Testis (tissue), 3 donors: ENCODE measurements around the gene MIPEP. TPM values are rescaled to one million over a fixed set of nuclear protein-coding genes. Genes with fewer than 3 reads are reported as not detected.

Experiments
- DNase-seq: peaks from one replicate; pipeline ENCODE4 v3.0.0-alpha.2; 2019
- H3K27ac ChIP-seq, 2 donors: fragments of 200-600 bp; sonication (generic); one replicate each; pipeline ENCODE4 v1.5.1; 2019
- H3K27me3 ChIP-seq: fragments of 200-600 bp; sonication (generic); one replicate; pipeline ENCODE4 v1.5.1; 2019
- H3K36me3 ChIP-seq: fragments of 200-600 bp; sonication (generic); one replicate; pipeline ENCODE4 v1.5.1; 2017; ENCODE audit warnings: low read depth; ENCODE audit errors: missing control alignments
- H3K4me1 ChIP-seq: fragments of 200-600 bp; sonication (generic); one replicate; pipeline ENCODE4 v1.5.1; 2019
- H3K4me3 ChIP-seq, 2 donors: fragments of 200-600 bp; sonication (generic); one replicate each; pipeline ENCODE4 v1.5.1; 2017 to 2019
- H3K9me3 ChIP-seq: fragments of 200-600 bp; sonication (generic); one replicate; pipeline ENCODE4 v1.5.1; 2017
- POLR2A ChIP-seq: fragments of 450-650 bp; IDR thresholded peaks from one replicate; pipeline ENCODE4 v1.6.1; 2017; ENCODE audit warnings: antibody characterized with exemption, mild to moderate bottlenecking, moderate library complexity
- WGBS, 2 donors: methylation state at CpG; one replicate each; pipeline ENCODE4 v1.1.5; 2018; 5-methylcytosine and 5-hydroxymethylcytosine counted together
- intact Hi-C: fragments of 100-400 bp; cut with DNase I; formaldehyde crosslinking; loops from one replicate; pipeline ENCODE4 v1.15.1; 2023; ENCODE audit warnings: low total_unique reads
- polyA plus RNA-seq: library from polyadenylated mRNA; stranded (reverse); fragments of 350-450 nt; fragmentation: Illumina TruSeq; extraction: RNeasy Lipid Tissue Mini Kit (QIAGEN cat#74804); gene quantifications from one replicate; pipeline ENCODE4 v1.2.3, GENCODE V29; 2014; ENCODE audit warnings: low read depth, low replicate concordance; ENCODE audit not compliant: insufficient read depth
- total RNA-seq, 2 donors: library from RNA; depleted of rRNA; stranded (reverse); fragments of >200 nt; gene quantifications; one replicate each; pipeline ENCODE4 v1.2.3, GENCODE V29; 2016
- TF ChIP-seq, protein P1 (sequence below), 3 experiments: fragments of 450-650 bp in 2 of 3; fragments of 200-600 bp in 1 of 3; sonication (generic) in 1 of 3; IDR thresholded peaks; one replicate each; pipeline ENCODE4 v1.5.1; 2016 to 2019; ENCODE audit warnings: antibody characterized with exemption in 3 of 3, mild to moderate bottlenecking in 2 of 3, moderate library complexity in 1 of 3

The MIPEP gene
- total and polyA plus RNA-seq, 3 donors from 2014 or later, result 25.7 to 29.4 (median 27.6) TPM

DNA sequence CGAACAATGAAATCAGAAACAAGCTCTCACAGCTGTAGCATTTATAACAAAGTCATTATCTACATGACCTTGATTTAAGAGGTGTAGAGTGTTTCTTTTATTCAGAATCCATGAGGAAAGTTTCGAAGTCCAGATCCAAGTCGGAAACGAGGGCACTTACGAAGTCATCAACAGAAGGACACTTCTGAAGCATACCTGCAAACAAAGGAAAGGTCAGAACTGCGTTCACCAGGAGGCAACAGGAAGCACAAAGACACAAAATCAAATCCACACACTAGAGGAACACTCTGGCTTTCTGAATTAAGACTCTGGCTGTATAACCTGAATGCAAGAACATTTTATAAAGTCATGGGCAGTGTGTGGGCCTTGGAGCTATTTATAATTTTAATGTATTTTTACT is 158.9 kb downstream of the MIPEP start:
- WGBS, 2 donors, result 67 to 77% methylated on average over 6 of the region's 6 CpGs
- TF ChIP-seq, protein P1, sequence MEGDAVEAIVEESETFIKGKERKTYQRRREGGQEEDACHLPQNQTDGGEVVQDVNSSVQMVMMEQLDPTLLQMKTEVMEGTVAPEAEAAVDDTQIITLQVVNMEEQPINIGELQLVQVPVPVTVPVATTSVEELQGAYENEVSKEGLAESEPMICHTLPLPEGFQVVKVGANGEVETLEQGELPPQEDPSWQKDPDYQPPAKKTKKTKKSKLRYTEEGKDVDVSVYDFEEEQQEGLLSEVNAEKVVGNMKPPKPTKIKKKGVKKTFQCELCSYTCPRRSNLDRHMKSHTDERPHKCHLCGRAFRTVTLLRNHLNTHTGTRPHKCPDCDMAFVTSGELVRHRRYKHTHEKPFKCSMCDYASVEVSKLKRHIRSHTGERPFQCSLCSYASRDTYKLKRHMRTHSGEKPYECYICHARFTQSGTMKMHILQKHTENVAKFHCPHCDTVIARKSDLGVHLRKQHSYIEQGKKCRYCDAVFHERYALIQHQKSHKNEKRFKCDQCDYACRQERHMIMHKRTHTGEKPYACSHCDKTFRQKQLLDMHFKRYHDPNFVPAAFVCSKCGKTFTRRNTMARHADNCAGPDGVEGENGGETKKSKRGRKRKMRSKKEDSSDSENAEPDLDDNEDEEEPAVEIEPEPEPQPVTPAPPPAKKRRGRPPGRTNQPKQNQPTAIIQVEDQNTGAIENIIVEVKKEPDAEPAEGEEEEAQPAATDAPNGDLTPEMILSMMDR (IDR thresholded peaks at IDR 0.05), result no peak
- TF ChIP-seq POLR2A, result no peak
- no peaks in the 10 kb centered on the region for H3K27me3 ChIP-seq
- H3K27ac ChIP-seq, result no peak overlapping the region
- H3K9me3 ChIP-seq, result no peaks in the 10 kb centered on the region
- no peak overlapping the region for H3K4me3 ChIP-seq
- H3K36me3 ChIP-seq, result no peaks in the 10 kb centered on the region
- DNase-seq, result no peak
- H3K4me1 ChIP-seq, result no peaks in the 10 kb centered on the region
- intact Hi-C loops, result no loop called here

DNA sequence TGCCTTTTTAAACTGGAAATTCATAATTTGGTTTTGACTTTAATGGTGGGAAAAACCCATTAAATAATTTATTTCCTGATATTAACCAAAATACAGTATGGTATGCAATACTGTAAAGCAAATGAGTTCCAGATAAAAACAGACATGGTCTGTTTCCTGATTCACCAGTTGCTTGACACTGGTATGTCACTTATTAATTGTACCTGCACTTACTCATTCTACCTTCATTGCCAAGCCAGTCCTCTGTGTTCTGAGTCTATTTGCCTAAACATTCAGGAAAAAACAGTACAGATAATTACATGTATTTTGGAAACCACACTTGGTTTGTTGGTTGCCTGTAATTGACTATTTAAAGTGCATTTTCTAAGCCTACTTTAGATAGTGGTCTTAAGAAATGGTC is 159.7 kb downstream of the MIPEP start:
- H3K4me1 ChIP-seq, result no peaks in the 10 kb centered on the region
- no peaks in the 10 kb centered on the region for H3K9me3 ChIP-seq
- no peaks in the 10 kb centered on the region for H3K36me3 ChIP-seq
- no peak for TF ChIP-seq POLR2A
- TF ChIP-seq, protein P1 (IDR thresholded peaks at IDR 0.05), result no peak
- no peak overlapping the region for H3K4me3 ChIP-seq
- H3K27ac ChIP-seq, result no peak overlapping the region
- intact Hi-C loops, result no loop called here
- H3K27me3 ChIP-seq, result no peaks in the 10 kb centered on the region
- no peak for DNase-seq

DNA sequence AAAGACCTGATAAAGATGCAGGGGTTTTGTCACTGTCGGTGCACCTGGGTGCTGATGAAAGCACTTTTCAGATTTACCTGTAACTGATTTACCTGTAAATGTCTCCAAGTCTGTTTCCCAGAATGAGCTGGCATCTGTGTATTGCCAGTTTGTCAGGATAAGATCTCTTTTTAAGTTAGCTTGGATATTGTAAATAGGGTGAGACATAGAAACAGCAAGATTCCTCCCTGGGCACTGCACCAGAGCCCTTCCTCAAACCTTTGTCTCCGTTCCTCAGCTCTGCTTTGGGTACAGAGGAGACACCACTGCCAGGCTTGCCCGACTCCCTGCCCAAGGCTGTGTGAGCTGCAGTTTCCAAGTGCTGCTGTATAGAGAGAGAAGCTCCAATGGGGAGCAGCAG is 160.4 kb downstream of the MIPEP start:
- TF ChIP-seq POLR2A, result no peak
- TF ChIP-seq, protein P1 (IDR thresholded peaks at IDR 0.05), result no peak
- no peak overlapping the region for H3K27ac ChIP-seq
- intact Hi-C loops, result no loop called here

DNA sequence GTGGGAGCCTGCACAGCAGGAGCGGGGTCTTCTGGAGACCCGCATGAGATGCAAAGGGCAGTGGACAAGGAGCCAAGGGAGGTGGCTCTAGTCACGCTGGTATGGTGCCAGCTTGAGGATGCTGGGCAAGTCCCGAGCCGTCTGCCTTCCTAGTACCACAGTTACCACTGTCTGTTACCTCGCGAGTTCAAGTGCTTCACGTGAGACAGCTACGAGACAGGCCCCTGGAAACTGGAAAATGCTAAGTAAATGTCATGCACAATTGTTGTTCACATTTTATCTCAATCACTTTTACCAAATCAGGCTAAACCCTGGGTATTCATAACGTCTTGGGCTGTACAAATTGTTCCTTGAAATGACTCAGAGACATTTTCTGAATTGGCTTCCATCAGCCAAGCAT is 163.3 kb downstream of the MIPEP start:
- Histone ChIP-seq H3K27me3 (no peaks in the 10 kb centered on the region), H3K4me3 (no peak overlapping the region), H3K4me1 (peaks cover 3% of the 10 kb centered on the region), H3K27ac (peak overlapping the region in 1 of 2 donors; percentile 42), H3K36me3 (no peaks in the 10 kb centered on the region), H3K9me3 (no peaks in the 10 kb centered on the region)
- WGBS, 2 donors, result 56 to 72% methylated on average over 8 to 10 of the region's 10 CpGs
- TF ChIP-seq, protein P1 (IDR thresholded peaks at IDR 0.05), result no peak
- no peak for TF ChIP-seq POLR2A
- no peak for DNase-seq
- intact Hi-C loops, result no loop called here

More for the DNA sequence above, 160.4 kb downstream of the MIPEP start:
- Histone ChIP-seq H3K4me3 (no peak overlapping the region), H3K27me3 (no peaks in the 10 kb centered on the region), H3K4me1 (no peaks in the 10 kb centered on the region), H3K9me3 (no peaks in the 10 kb centered on the region), H3K36me3 (no peaks in the 10 kb centered on the region)
- no peak for DNase-seq
- WGBS, 2 donors, result 97 to 100% methylated on average over 2 to 3 of the region's 3 CpGs

DNA sequence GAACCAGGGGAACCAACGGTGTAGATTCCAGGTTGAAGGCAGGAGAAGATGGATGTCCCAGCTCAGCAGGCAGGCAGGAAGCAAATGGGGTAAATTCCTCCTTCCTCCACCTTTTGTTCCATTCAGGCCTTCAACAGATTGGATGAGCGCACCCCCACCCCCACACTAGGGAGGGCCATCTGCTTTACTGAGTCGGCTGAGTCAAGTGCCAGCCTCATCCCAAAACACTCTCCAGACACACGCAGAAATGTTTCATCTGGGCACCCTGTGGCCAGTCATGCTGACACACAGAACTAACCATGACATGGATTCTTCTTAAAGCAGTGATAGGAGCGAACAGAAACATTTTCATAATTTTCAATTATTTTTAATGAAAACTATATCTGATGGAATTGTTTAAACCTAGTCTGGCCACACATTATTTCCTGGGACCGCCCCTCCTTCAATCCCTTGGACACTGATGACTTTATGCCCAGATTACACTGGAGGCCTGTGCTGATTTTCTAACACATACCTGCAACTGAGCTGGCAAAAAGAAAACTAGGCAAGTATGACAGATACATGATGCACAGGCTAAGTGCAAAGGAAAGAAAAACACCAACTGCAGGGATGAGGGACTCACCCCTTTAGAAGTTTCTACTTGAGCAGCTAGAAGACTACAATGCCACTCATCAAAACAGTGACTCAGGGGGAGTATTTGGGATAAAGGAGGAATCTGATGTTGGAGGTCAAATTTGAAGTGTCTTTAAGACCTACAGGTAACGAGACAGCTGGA is 164.8 kb downstream of the MIPEP start:
- Histone ChIP-seq H3K9me3 (no peaks in the 10 kb centered on the region), H3K4me3 (no peak overlapping the region), H3K27me3 (no peaks in the 10 kb centered on the region), H3K27ac (no peak overlapping the region), H3K36me3 (no peaks in the 10 kb centered on the region), H3K4me1 (peaks cover 3% of the 10 kb centered on the region)
- intact Hi-C loops, result no loop called here
- no peak for DNase-seq
- 89 to 95% methylated on average over 7 of the region's 7 CpGs for WGBS, 2 donors
- TF ChIP-seq, protein P1 (IDR thresholded peaks at IDR 0.05), result no peak
- no peak for TF ChIP-seq POLR2A
